NT2/D1 (cell line): Measurements from ENCODE around the gene THBS2.

Experiments used
- YY1 ChIP-seq: IDR thresholded peaks from 2 replicates; pipeline ENCODE4 v1.6.1; 2011; ENCODE audit not compliant: insufficient read length, insufficient read depth
- ZNF274 ChIP-seq: IDR thresholded peaks from 2 replicates; pipeline ENCODE4 v1.6.1; 2011; ENCODE audit warnings: mild to moderate bottlenecking, low read depth, low read length

DNA sequence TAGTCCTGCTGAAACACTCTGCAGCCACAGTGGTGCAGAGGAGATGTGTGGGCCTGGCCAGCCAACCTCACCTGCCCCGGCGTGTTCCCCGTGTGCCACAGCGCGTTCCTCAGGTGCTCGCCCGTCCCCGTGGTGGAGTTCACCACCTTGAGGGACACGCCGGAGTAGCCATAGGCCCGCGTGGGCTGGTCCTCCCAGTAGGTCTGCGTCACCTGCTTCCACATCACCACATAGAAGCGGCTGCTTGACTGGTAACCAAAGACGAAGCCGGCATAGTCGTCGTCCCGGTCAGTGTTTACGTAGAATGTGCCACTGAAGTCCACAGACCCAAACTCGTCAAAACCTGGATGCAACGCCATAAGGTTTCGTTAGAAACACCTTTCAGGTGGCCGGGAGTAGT lies 31.5 kb downstream of the THBS2 start:
- TF ChIP-seq ZNF274 (no peak), YY1 (no peak)
